ENCODE results near the gene YARS1.

Gene YARS1

DNA sequence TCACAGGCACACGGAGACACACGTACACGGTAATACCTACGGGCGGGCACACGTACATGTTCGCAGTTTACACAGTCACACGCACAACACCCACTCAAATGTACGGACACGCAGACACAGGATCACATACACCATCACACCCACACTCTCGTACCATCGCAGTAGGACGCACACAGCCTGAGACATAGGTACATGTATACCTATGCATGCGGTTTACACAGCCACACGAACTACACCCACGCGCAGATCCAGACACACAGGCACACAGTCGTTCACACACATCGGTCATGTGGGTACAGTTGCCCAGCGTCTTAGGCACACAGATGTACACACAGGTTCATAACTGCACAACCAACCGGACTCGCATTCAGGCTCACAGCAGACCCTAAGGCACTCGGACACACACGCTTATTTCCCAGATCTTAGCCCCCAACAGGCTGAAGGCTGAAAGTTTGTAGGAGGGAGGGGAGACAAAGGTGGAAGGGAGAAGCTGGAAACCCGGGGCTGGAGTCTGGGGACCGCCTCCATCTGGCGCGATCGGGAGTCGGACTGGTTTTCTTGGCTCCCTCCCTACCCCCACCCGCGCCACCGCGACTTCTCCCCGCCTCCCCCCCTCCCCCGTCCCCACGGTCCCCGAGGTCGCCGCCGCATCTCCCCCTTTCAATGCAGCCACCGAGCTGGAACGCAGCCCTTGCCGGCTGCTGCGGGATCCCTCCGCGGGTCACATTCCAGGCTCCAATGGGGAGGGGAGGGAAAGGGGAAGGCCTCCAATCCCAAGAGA, 62.7 kb downstream of the YARS1 start:
- H3K4me2 ChIP-seq (ENCODE audit: low read length), result peak overlapping the region; percentile 71

GRCh38 chr1:32753532-32754316, 63.4 kb downstream of the YARS1 start:
- Histone ChIP-seq H3K27me3 (ENCODE audit: low read depth, low read length) (0 out of 2 replicates have a peak, but pooled peaks cover 3% of the 10 kb centered on the region), H3K79me2 (ENCODE audit: low read length) (no peaks in the 10 kb centered on the region), H3K4me2 (ENCODE audit: low read length) (peak overlapping the region; percentile 71), H3K9ac (ENCODE audit: low read length) (peak overlapping the region; percentile 45; the same call in 1 of the 2 replicates), H4K20me1 (ENCODE audit: insufficient read depth, low read length) (no peaks in the 10 kb centered on the region), H3K36me3 (replicated peaks; ENCODE audit: low read depth, low read length) (no peaks in the 10 kb centered on the region), H3K9me3 (ENCODE audit: insufficient read depth, low read length) (no peaks in the 10 kb centered on the region), H3K4me1 (ENCODE audit: low read length) (no peaks in the 10 kb centered on the region), H3K4me3 (ENCODE audit: low read length) (peak overlapping the region; percentile 85), H3K27ac (ENCODE audit: low read length) (no peak overlapping the region), H2AFZ (ENCODE audit: low read depth, low read length) (peak overlapping the region; percentile 84; the same call in 1 of the 2 replicates)
- TF ChIP-seq EZH2phosphoT487 (IDR thresholded peaks at IDR 0.05; ENCODE audit: low read depth), result no peak
- no peak for TF ChIP-seq CTCF (IDR thresholded peaks at IDR 0.05; ENCODE audit: low read depth, low read length)

More for the DNA sequence above, 62.7 kb downstream of the YARS1 start:
- Histone ChIP-seq H3K9me3 (ENCODE audit: insufficient read depth, low read length) (no peaks in the 10 kb centered on the region), H3K4me1 (ENCODE audit: low read length) (no peaks in the 10 kb centered on the region), H4K20me1 (ENCODE audit: insufficient read depth, low read length) (no peaks in the 10 kb centered on the region), H3K9ac (ENCODE audit: low read length) (no peak overlapping the region), H3K27me3 (ENCODE audit: low read depth, low read length) (0 out of 2 replicates have a peak, but pooled peaks cover 3% of the 10 kb centered on the region), H3K36me3 (replicated peaks; ENCODE audit: low read depth, low read length) (no peaks in the 10 kb centered on the region), H3K79me2 (ENCODE audit: low read length) (no peaks in the 10 kb centered on the region), H3K4me3 (ENCODE audit: low read length) (peak overlapping the region; percentile 85), H2AFZ (ENCODE audit: low read depth, low read length) (no peak overlapping the region), H3K27ac (ENCODE audit: low read length) (no peak overlapping the region)
- TF ChIP-seq EZH2phosphoT487 (IDR thresholded peaks at IDR 0.05; ENCODE audit: low read depth) (no peak), CTCF (IDR thresholded peaks at IDR 0.05; ENCODE audit: low read depth, low read length) (no peak)

DNA sequence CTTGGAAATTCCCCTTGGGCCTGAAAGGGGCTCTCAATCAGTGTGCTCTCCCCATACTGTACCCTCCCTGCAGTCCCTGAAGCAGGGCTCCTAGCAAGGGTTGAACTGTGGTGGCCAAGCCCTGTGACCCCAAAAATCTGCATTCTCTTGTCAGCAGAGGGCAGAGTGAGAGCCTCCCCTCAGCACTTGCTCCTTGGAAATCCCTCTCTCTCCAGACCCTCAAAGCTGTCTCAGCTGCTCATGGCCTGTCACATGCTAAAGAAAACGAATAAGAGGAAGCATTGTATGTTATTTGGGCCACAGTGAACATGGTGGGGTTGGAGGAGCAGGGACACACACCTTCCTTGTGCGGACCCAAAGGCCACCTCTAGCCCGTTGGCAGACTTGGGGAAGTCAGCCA, 67.4 kb downstream of the YARS1 start:
- TF ChIP-seq EZH2phosphoT487 (IDR thresholded peaks at IDR 0.05; ENCODE audit: low read depth) (no peak), CTCF (IDR thresholded peaks at IDR 0.05; ENCODE audit: low read depth, low read length) (no peak)
- H3K27ac ChIP-seq (ENCODE audit: low read length), result no peak overlapping the region
- H3K9ac ChIP-seq (ENCODE audit: low read length), result no peak overlapping the region
- H3K4me3 ChIP-seq (ENCODE audit: low read length), result no peak overlapping the region
- H3K36me3 ChIP-seq (replicated peaks; ENCODE audit: low read depth, low read length), result no peaks in the 10 kb centered on the region
- no peak overlapping the region for H2AFZ ChIP-seq (ENCODE audit: low read depth, low read length)
- H3K79me2 ChIP-seq (ENCODE audit: low read length), result no peaks in the 10 kb centered on the region
- 0 out of 2 replicates have a peak, but pooled peaks cover 3% of the 10 kb centered on the region for H3K27me3 ChIP-seq (ENCODE audit: low read depth, low read length)
- no peak overlapping the region for H3K4me2 ChIP-seq (ENCODE audit: low read length)
- no peaks in the 10 kb centered on the region for H4K20me1 ChIP-seq (ENCODE audit: insufficient read depth, low read length)
- no peaks in the 10 kb centered on the region for H3K9me3 ChIP-seq (ENCODE audit: insufficient read depth, low read length)
- no peaks in the 10 kb centered on the region for H3K4me1 ChIP-seq (ENCODE audit: low read length)

DNA sequence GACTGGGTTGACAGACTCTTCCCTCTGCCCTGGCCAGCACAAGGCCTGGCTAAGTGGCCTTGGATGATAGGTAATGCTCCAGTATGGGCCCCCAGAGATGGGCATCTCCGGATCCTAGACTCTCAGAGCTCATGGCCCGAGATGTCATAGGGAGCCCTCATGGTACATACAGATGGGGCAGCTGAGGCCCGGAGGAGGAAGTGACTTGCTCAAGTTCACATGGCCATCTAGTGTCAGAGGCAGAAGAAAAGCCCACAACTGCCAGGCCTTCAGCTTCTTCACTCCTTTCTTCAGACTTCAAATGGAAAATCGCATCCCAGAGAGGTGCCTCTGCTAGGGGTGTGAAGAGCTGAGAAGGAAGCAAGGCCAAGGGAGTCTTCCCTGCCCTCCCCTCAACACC, 67.8 kb downstream of the YARS1 start:
- H3K4me2 ChIP-seq (ENCODE audit: low read length), result no peak overlapping the region
- H4K20me1 ChIP-seq (ENCODE audit: insufficient read depth, low read length), result no peaks in the 10 kb centered on the region
- no peaks in the 10 kb centered on the region for H3K4me1 ChIP-seq (ENCODE audit: low read length)
- no peaks in the 10 kb centered on the region for H3K79me2 ChIP-seq (ENCODE audit: low read length)
- no peak overlapping the region for H3K27ac ChIP-seq (ENCODE audit: low read length)
- no peak overlapping the region for H2AFZ ChIP-seq (ENCODE audit: low read depth, low read length)
- no peaks in the 10 kb centered on the region for H3K36me3 ChIP-seq (replicated peaks; ENCODE audit: low read depth, low read length)
- H3K27me3 ChIP-seq (ENCODE audit: low read depth, low read length), result 0 out of 2 replicates have a peak, but pooled peaks cover 2% of the 10 kb centered on the region
- H3K9me3 ChIP-seq (ENCODE audit: insufficient read depth, low read length), result no peaks in the 10 kb centered on the region
- no peak overlapping the region for H3K4me3 ChIP-seq (ENCODE audit: low read length)
- TF ChIP-seq CTCF (IDR thresholded peaks at IDR 0.05; ENCODE audit: low read depth, low read length) (0 out of 2 replicates have a peak, but pooled peaks have one; percentile 4), EZH2phosphoT487 (IDR thresholded peaks at IDR 0.05; ENCODE audit: low read depth) (no peak)
- no peak overlapping the region for H3K9ac ChIP-seq (ENCODE audit: low read length)

All from OCI-LY3 (cell line).